Measurements from ENCODE around the gene KDM1B. TPM values are rescaled to one million over a fixed set of nuclear protein-coding genes. Genes with fewer than 3 reads are reported as not detected.

KDM1B gene, protein sequence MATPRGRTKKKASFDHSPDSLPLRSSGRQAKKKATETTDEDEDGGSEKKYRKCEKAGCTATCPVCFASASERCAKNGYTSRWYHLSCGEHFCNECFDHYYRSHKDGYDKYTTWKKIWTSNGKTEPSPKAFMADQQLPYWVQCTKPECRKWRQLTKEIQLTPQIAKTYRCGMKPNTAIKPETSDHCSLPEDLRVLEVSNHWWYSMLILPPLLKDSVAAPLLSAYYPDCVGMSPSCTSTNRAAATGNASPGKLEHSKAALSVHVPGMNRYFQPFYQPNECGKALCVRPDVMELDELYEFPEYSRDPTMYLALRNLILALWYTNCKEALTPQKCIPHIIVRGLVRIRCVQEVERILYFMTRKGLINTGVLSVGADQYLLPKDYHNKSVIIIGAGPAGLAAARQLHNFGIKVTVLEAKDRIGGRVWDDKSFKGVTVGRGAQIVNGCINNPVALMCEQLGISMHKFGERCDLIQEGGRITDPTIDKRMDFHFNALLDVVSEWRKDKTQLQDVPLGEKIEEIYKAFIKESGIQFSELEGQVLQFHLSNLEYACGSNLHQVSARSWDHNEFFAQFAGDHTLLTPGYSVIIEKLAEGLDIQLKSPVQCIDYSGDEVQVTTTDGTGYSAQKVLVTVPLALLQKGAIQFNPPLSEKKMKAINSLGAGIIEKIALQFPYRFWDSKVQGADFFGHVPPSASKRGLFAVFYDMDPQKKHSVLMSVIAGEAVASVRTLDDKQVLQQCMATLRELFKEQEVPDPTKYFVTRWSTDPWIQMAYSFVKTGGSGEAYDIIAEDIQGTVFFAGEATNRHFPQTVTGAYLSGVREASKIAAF
- total RNA-seq (10 to 100 TPM in 1 of 6 donors, 1 to 10 TPM in 5; 5.4 to 11.9 (median 7.0) TPM), polyA plus RNA-seq (1 to 10 TPM; 2.6 to 4.2 TPM)

GRCh38 chr6:18155150-18155863 is at the start of gene KDM1B:
Gene KDM1B, plus strand, starts transcription at chr6:18155422. Its CDS starts 4,474 bp downstream, at chr6:18159896.
- 0 to 1% methylated on average over 61 to 87 of the region's 87 CpGs for WGBS, 2 donors

DNA sequence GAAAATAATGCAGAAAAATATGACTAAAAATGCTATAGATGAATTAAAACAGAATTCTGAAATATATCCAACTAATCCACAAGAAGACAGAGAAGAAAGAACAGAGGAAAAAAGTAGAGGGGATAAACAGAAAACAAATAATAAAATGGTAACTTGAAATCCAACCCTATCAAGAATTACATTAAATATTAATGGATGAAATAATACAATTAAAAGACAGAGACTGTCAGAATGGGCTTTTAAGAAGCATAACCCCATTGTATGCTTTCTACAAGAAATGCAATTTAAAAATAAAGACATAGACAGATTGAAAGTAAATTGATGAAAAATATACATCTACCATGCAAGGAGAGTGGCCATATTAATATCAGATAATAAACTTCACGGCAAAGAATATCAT is 48.2 kb upstream of the KDM1B start:
- intact Hi-C loops (cut with DNase I): no loop called here
- Histone ChIP-seq H3K9me3 (no peaks in the 10 kb centered on the region), H3K4me3 (no peak overlapping the region), H3K36me3 (no peaks in the 10 kb centered on the region), H3K4me1 (no peaks in the 10 kb centered on the region), H3K27ac (no peak overlapping the region), H3K27me3 (no peaks in the 10 kb centered on the region)
- 96 to 97% methylated on average over 1 of the region's 1 CpG for WGBS, 2 donors
- ATAC-seq (no peak), FAIRE-seq (no peak), DNase-seq (no peak)
- no peak for TF ChIP-seq CTCF (IDR thresholded peaks at IDR 0.05)

More at GRCh38 chr6:18155150-18155863, at the start of gene KDM1B:
- ATAC-seq (peak; percentile 90 to 96 (median 94)), FAIRE-seq (no peak), DNase-seq (peak; percentile 98 to 99 (median 99))
- Histone ChIP-seq H3K4me1 (peaks cover 8 to 25% (median 16%) of the 10 kb centered on the region in 3 donors), H3K27me3 (no peaks in the 10 kb centered on the region), H3K27ac (peak within 1 kb of the TSS; percentile 88 to 93 (median 91)), H3K36me3 (peaks cover 0 to 3% (median 0%) of the 10 kb centered on the region in 3 donors), H3K9me3 (no peaks in the 10 kb centered on the region), H3K4me3 (peak within 1 kb of the TSS; percentile 76 to 99 (median 90))
- intact Hi-C loops (cut with DNase I): no loop called here
- no peak for TF ChIP-seq CTCF (IDR thresholded peaks at IDR 0.05)

GRCh38 chr6:18110162-18110561 is 45.1 kb upstream of the KDM1B start:
- H3K36me3 ChIP-seq: no peaks in the 10 kb centered on the region
- no peaks in the 10 kb centered on the region for H3K27me3 ChIP-seq
- no peaks in the 10 kb centered on the region for H3K9me3 ChIP-seq
- TF ChIP-seq CTCF (IDR thresholded peaks at IDR 0.05): no peak
- no peaks in the 10 kb centered on the region for H3K4me1 ChIP-seq
- H3K4me3 ChIP-seq: no peak overlapping the region
- FAIRE-seq (no peak), DNase-seq (no peak), ATAC-seq (no peak)
- intact Hi-C loops (cut with DNase I): no loop called here
- H3K27ac ChIP-seq: no peak overlapping the region

- H3K4me1 ChIP-seq: no peaks in the 10 kb centered on the region
- H3K27ac ChIP-seq: no peak overlapping the region
- DNase-seq: no peak
- no peaks in the 10 kb centered on the region for H3K36me3 ChIP-seq
- no peak for ATAC-seq
- WGBS, 2 donors: 82 to 92% methylated on average over 2 of the region's 2 CpGs
- intact Hi-C loops (cut with DNase I): no loop called here
- TF ChIP-seq CTCF (IDR thresholded peaks at IDR 0.05): no peak
- H3K27me3 ChIP-seq: no peaks in the 10 kb centered on the region
- FAIRE-seq: no peak
- no peak overlapping the region for H3K4me3 ChIP-seq
- no peaks in the 10 kb centered on the region for H3K9me3 ChIP-seq
Observed at GRCh38 chr6:18115356-18115755, 39.9 kb upstream of the KDM1B start.
